HG03095 (cell line): ENCODE results near the gene CMTM4.
"Not testable (repeated sequence)": the region's sequence is repeated elsewhere in the genome, so short reads cannot be mapped to it uniquely, and the experiment has no call there.

Experiments
- ATAC-seq: cut with Tn5 transposase; IDR thresholded peaks from one replicate; pipeline ENCODE4 v1.9.1; 2021; ENCODE audit warnings: moderate library complexity; ENCODE audit not compliant: unreplicated experiment

Gene CMTM4

GRCh38 chr16:66569827-66570405, 126.6 kb downstream of the CMTM4 start:
- no peak for ATAC-seq

GRCh38 chr16:66569131-66569530, 127.4 kb downstream of the CMTM4 start:
- ATAC-seq: no peak

- ATAC-seq: no peak
Observed at GRCh38 chr16:66568355-66568754, 128.2 kb downstream of the CMTM4 start.

GRCh38 chr16:66567270-66567669, 129.3 kb downstream of the CMTM4 start:
- not testable (repeated sequence) for ATAC-seq

GRCh38 chr16:66566051-66566901, 130.3 kb downstream of the CMTM4 start, which contains the start of gene CMTM1:
CMTM1 (plus strand) TSS chr16:66566439; CDS start chr16:66566514, 75 bp downstream.
- ATAC-seq: no peak
